GM21423 (cell line): ENCODE measurements around the gene TMEM217.

Experiments used
- ATAC-seq: cut with Tn5 transposase; IDR thresholded peaks from one replicate; pipeline ENCODE4 v1.9.1; 2021; ENCODE audit warnings: mild to moderate bottlenecking, moderate library complexity; ENCODE audit not compliant: unreplicated experiment

Gene TMEM217

DNA sequence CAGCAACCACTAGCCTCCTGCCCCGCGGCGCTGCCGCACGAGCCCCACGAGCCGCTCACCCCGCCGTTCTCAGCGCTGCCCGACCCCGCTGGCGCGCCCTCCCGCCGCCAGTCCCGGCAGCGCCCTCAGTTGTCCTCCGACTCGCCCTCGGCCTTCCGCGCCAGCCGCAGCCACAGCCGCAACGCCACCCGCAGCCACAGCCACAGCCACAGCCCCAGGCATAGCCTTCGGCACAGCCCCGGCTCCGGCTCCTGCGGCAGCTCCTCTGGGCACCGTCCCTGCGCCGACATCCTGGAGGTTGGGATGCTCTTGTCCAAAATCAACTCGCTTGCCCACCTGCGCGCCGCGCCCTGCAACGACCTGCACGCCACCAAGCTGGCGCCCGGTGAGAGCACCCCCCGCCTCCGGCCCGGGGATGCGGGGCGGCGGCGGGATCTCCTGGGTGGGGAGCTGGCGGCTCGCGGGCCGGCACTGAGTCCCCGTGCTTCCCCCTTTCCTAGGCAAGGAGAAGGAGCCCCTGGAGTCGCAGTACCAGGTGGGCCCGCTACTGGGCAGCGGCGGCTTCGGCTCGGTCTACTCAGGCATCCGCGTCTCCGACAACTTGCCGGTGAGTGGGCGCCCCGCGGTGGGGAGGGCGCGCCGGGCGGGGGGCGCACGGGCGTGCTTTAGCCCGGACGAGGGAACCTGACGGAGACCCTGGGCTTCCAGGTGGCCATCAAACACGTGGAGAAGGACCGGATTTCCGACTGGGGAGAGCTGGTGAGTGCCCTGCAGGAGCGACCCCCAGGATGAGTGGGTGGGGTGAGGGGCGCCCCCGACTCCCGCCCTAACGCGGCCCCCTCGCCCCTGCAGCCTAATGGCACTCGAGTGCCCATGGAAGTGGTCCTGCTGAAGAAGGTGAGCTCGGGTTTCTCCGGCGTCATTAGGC is 87.4 kb downstream of the TMEM217 start:
- peak; percentile 11 for ATAC-seq

DNA sequence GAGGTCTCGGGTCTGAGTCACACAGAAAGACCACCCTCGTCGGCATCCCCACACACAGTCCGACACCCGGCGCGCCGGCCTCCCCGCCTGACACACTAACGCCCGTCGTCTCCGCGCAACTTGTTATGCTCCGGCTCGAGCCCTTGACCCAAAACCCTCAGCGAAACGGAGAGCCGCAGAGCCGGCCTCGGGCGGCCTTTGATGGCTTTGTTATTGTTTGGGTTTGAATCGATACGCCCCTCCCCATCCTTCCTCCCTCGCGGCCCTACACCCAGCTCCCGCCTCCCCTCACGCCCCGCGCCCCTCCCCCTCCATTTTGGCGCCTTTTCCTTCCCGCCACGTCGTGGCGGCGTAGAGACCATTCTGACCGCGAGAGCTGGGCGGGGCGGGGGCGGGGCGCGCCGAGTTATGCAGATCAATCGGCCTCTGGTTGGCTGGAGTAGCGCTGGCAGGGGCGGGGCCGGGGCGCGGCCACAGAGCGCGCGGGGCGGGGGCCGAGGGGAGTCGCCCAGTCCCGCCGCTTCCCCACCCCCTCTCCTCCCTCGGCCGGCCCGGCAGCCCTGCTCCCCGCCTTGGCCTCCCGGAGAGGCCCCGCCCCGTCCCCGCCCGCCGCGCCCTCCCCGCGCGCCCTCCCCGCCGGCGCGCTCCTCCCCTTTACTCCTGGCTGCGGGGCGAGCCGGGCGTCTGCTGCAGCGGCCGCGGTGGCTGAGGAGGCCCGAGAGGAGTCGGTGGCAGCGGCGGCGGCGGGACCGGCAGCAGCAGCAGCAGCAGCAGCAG is 88.3 kb downstream of the TMEM217 start, which contains the start of gene PIM1:
PIM1 (plus strand) TSS at position 657 of the 777 bp plus-strand sequence. CDS start 424 bp downstream, outside the sequence.
- ATAC-seq: peak; percentile 71

DNA sequence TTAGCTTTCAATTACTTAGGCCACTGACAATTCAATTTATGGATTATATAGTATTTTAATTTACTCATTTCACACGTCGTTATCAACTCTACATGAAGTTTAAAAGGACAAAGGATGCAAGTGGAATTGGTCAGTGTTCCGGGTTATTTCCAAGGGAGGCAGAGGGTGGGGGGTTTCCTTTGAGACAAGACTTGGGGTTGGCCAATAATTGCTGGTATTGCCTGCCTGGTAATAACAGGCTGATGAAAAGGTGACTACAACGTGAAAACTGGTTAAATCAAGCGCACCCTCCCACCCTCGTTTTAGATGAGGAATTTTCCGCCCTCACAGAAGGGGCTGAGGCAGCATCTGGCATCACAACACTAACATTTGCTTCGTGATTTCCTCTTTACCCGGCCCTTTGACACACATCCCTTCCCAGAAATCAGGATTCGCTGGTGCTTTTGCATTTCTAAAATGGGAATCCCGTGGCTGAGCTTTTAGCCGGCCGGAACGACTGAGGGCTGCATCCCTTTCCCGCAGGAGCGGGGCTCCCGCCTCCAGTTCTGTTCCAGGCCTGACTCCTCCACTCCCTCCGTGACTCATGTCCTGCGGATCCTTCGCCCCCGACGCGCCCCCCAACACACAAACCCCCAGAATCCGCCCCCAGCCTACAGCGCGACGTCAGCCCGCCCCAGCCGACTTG is 89.0 kb downstream of the TMEM217 start:
- ATAC-seq: no peak

DNA sequence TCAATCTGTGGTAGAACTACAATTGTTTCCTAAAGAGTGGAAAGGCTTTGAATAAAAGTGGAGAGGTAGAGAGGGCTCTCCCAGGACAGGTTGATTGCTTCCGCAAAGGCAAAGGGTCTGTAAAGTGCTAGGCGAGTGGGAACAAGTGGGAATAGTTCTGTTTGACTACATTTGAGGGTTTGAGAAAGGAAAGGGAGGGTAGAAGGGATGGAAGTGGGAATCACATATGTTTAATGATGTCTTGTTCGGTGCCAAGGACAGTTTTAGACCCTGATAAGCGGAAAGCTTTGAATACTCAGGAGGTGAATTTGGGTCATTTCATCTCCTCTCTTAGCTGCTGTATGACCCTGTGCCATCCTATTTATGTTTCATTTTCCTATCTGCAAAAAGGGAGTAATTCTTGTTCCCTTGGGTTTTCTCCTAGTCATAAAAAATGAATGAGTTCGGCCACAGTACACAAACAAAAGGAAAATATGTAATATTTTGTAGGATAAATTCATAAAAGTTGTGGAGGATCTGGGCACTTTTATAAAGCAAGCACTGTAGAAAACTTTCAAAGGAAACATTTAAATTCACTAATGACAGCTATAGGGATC is 89.7 kb downstream of the TMEM217 start:
- ATAC-seq: no peak

- ATAC-seq: no peak
Observed at GRCh38 chr6:37162740-37163139, 95.2 kb downstream of the TMEM217 start.
